SK-N-SH (cell line): ENCODE data around the gene ATF6B. TPM values are rescaled to one million over a fixed set of nuclear protein-coding genes. Genes with fewer than 3 reads are reported as not detected.

ENCODE experiments used
- CTCF ChIA-PET: fragments of 300-600, 350-600 bp; formaldehyde crosslinking; extraction: SDS; loops from one replicate; lab custom pipeline; 2021; lab: Yijun Ruan, JAX
- POLR2A ChIA-PET: fragments of 350-600 bp; sonication (Branson Sonifier 250); formaldehyde crosslinking; extraction: SDS; loops from one replicate; lab custom pipeline; 2020; ENCODE audit warnings: antibody characterized with exemption, inconsistent platforms; lab: Yijun Ruan, JAX
- DNase-seq: peaks from one replicate; pipeline ENCODE4 v3.0.0; 2012
- H2AFZ ChIP-seq: fragments of 200-600 bp; sonication (generic); 2 replicates; pipeline ENCODE4 v1.8.1; 2016; ENCODE audit warnings: antibody characterized with exemption, mild to moderate bottlenecking, low read depth
- H3F3A ChIP-seq: fragments of 200-600 bp; sonication (generic); replicated peaks from 2 replicates; pipeline ENCODE3; 2016; ENCODE audit warnings: antibody characterized with exemption, mild to moderate bottlenecking; ENCODE audit not compliant: insufficient read depth
- H3K27ac ChIP-seq, 2 experiments: fragments of 200-500 bp in 1 of 2; fragments of 200-600 bp in 1 of 2; sonication (Bioruptor generic) in 1 of 2; sonication (generic), shearing (Covaris generic) in 1 of 2; 2 replicates each; pipeline versions ENCODE4 v1.5.1 to v1.6.1; 2014 to 2016; ENCODE audit warnings: low read depth in 2 of 2, inconsistent platforms in 1 of 2, low read length in 1 of 2, mild to moderate bottlenecking in 1 of 2, mixed read lengths in 1 of 2
- H3K27me3 ChIP-seq: fragments of 200-600 bp; sonication (generic), shearing (Covaris generic); 2 replicates; pipeline ENCODE4 v1.6.1; 2016; ENCODE audit warnings: mixed run types; ENCODE audit not compliant: insufficient read depth
- H3K36me3 ChIP-seq, 2 experiments: fragments of 200-500 bp in 1 of 2; fragments of 200-600 bp in 1 of 2; sonication (Bioruptor generic) in 1 of 2; sonication (generic) in 1 of 2; replicated peaks in 1 of 2; 2 replicates each; pipeline versions ENCODE3 to v1.5.1; 2014 to 2016; ENCODE audit warnings: low read length in 1 of 2, mild to moderate bottlenecking in 1 of 2; ENCODE audit not compliant: insufficient read depth in 2 of 2, control insufficient read depth in 1 of 2
- H3K4me1 ChIP-seq, 2 experiments: fragments of 200-500 bp in 1 of 2; fragments of 200-600 bp in 1 of 2; sonication (Bioruptor generic) in 1 of 2; sonication (generic), shearing (Covaris generic) in 1 of 2; 2 replicates each; pipeline versions ENCODE4 v1.5.1 to v1.6.1; 2014 to 2016; ENCODE audit warnings: low read depth in 1 of 2, low read length in 1 of 2, mixed run types in 1 of 2; ENCODE audit not compliant: insufficient read depth in 2 of 2, control insufficient read depth in 1 of 2
- H3K4me2 ChIP-seq: fragments of 200-600 bp; sonication (generic), shearing (Covaris generic); 2 replicates; pipeline ENCODE4 v1.6.1; 2017; ENCODE audit warnings: mixed run types
- H3K4me3 ChIP-seq, 2 experiments: fragments of 200-500 bp in 1 of 2; fragments of 200-600 bp in 1 of 2; sonication (Bioruptor generic) in 1 of 2; sonication (generic), shearing (Covaris generic) in 1 of 2; 2 replicates each; pipeline versions ENCODE4 v1.5.1 to v1.8.1; 2014 to 2016; ENCODE audit warnings: low read depth in 2 of 2, inconsistent platforms in 1 of 2, low read length in 1 of 2, mild to moderate bottlenecking in 1 of 2, mixed read lengths in 1 of 2, moderate library complexity in 1 of 2
- H3K79me2 ChIP-seq: fragments of 200-600 bp; sonication (generic); 2 replicates; pipeline ENCODE4 v1.8.1; 2017; ENCODE audit warnings: mild to moderate bottlenecking; ENCODE audit not compliant: insufficient read depth
- H3K9ac ChIP-seq: fragments of 200-600 bp; sonication (generic); 2 replicates; pipeline ENCODE4 v1.6.1; 2017; ENCODE audit warnings: mixed run types
- H3K9me2 ChIP-seq: fragments of 200-600 bp; sonication (generic); 2 replicates; pipeline ENCODE4 v1.6.1; 2017; ENCODE audit warnings: mixed run types
- H3K9me3 ChIP-seq: fragments of 200-600 bp; sonication (generic); 2 replicates; pipeline ENCODE4 v1.6.1; 2017; ENCODE audit warnings: mixed run types, mild to moderate bottlenecking, moderate library complexity
- H4K20me1 ChIP-seq: fragments of 200-600 bp; sonication (generic); 2 replicates; pipeline ENCODE4 v1.6.1; 2017; ENCODE audit warnings: mild to moderate bottlenecking, mixed run types; ENCODE audit not compliant: insufficient read depth
- CTCF ChIP-seq: fragments of 200-600 bp; sonication (generic); IDR thresholded peaks from 2 replicates; pipeline ENCODE4 v1.6.1; 2017; ENCODE audit warnings: antibody characterized with exemption, mild to moderate bottlenecking, moderate library complexity
- EP300 ChIP-seq, 2 experiments: IDR thresholded peaks; 2 replicates each; pipeline versions ENCODE4 v1.4.0 to v1.6.1; 2012; ENCODE audit warnings: borderline replicate concordance in 1 of 2, low read depth in 1 of 2, low read length in 1 of 2
- FOSL2 ChIP-seq: IDR thresholded peaks from 2 replicates; pipeline ENCODE4 v1.4.0; 2012; ENCODE audit warnings: low read depth, mild to moderate bottlenecking, moderate library complexity, borderline replicate concordance
- FOXM1 ChIP-seq: IDR thresholded peaks from 2 replicates; pipeline ENCODE4 v1.4.0; 2012; ENCODE audit warnings: low read depth, mild to moderate bottlenecking
- GATA2 ChIP-seq: sonication (generic); formaldehyde crosslinking; IDR thresholded peaks from 2 replicates; pipeline ENCODE4 v1.5.0; 2020; ENCODE audit warnings: mild to moderate bottlenecking, missing genetic modification reagents
- JUND ChIP-seq: IDR thresholded peaks from 2 replicates; pipeline ENCODE4 v1.4.0; 2012
- NFIC ChIP-seq: IDR thresholded peaks from 2 replicates; pipeline ENCODE4 v1.4.0; 2012; ENCODE audit warnings: borderline replicate concordance
- PBX3 ChIP-seq: IDR thresholded peaks from 2 replicates; pipeline ENCODE4; 2012
- RCOR1 ChIP-seq: fragments of 150-350 bp; IDR thresholded peaks from 2 replicates; pipeline ENCODE4 v1.6.1; 2017; ENCODE audit warnings: antibody characterized with exemption, low read length
- SIN3A ChIP-seq: IDR thresholded peaks from 2 replicates; pipeline ENCODE4 v1.6.1; 2012; ENCODE audit warnings: low read depth, mild to moderate bottlenecking, low read length, moderate library complexity, borderline replicate concordance
- USF2 ChIP-seq: fragments of 150-350 bp; IDR thresholded peaks from 2 replicates; pipeline ENCODE4 v1.6.1; 2017; ENCODE audit warnings: antibody characterized with exemption, low read length, low read depth, borderline replicate concordance
- WGBS: methylation state at CpG from one replicate; pipeline ENCODE4 v1.1.6; 2017; ENCODE audit warnings: low lambda C conversion rate; 5-methylcytosine and 5-hydroxymethylcytosine counted together
- polyA plus RNA-seq, 3 experiments: library from polyadenylated mRNA; depleted of rRNA; stranded (reverse); fragments of >200 nt; gene quantifications; 2 replicates each; pipeline ENCODE4 v1.2.3, GENCODE V29; 2012

Gene ATF6B
- polyA plus RNA-seq, 1 of the 3 experiments (the other 2 are of a cell fraction), result 61.3 TPM

GRCh38 chr6:32112431-32112980 lies 15.5 kb downstream of the ATF6B start (continued):
- TF ChIP-seq CTCF, result no peak
- TF ChIP-seq PBX3, result no peak
- no peak for TF ChIP-seq FOXM1
- TF ChIP-seq EP300 (IDR thresholded peaks at IDR 0.05; ENCODE audit: borderline replicate concordance in 1 of 2, low read depth in 1 of 2, low read length in 1 of 2), result no peak
- TF ChIP-seq RCOR1, result no peak
- no peak for TF ChIP-seq SIN3A
- TF ChIP-seq JUND, result no peak
- no peak for TF ChIP-seq GATA2 (CRISPR knock-in tag)
- TF ChIP-seq FOSL2, result no peak

GRCh38 chr6:32111424-32112066 lies 16.5 kb downstream of the ATF6B start:
- H3K79me2 ChIP-seq, result no peaks in the 10 kb centered on the region
- no peak overlapping the region for H3K4me3 ChIP-seq
- no peaks in the 10 kb centered on the region for H3K9me3 ChIP-seq
- H3K27me3 ChIP-seq, result no peaks in the 10 kb centered on the region; the same call in 1 of the 2 replicates
- H3K36me3 ChIP-seq, result no peaks in the 10 kb centered on the region
- no peak overlapping the region for H3K9ac ChIP-seq
- no peaks in the 10 kb centered on the region for H4K20me1 ChIP-seq
- no peak overlapping the region for H2AFZ ChIP-seq
- 87% methylated on average over 7 of the region's 7 CpGs for WGBS
- POLR2A ChIA-PET, result interaction anchor here (0.8 to 1.8 kb wide), 2 partner anchors 16 to 58 kb away, joined by 3 to 5 read pairs; no protein-coding TSS in a partner anchor
- no peak for TF ChIP-seq USF2
- TF ChIP-seq GATA2 (CRISPR knock-in tag), result no peak
- TF ChIP-seq FOXM1, result no peak
- TF ChIP-seq EP300 (IDR thresholded peaks at IDR 0.05; ENCODE audit: borderline replicate concordance in 1 of 2, low read depth in 1 of 2, low read length in 1 of 2), result no peak
- no peak for TF ChIP-seq JUND
- no peak for TF ChIP-seq NFIC
- TF ChIP-seq, all 33 proteins: peak for 0
- peaks cover 3 to 18% of the 10 kb centered on the region in 2 experiments; a peak in 3 of 4 replicates for H3K4me1 ChIP-seq
- CTCF ChIA-PET, result interaction anchor here (1.1 kb wide), 1 partner anchor 84 kb away, joined by 5 read pairs; no protein-coding TSS in a partner anchor
- H3F3A ChIP-seq, result peaks cover 31% of the 10 kb centered on the region
- H3K4me2 ChIP-seq, result no peak overlapping the region
- no peaks in the 10 kb centered on the region for H3K9me2 ChIP-seq
- H3K27ac ChIP-seq, result no peak overlapping the region
- no peak for DNase-seq
